IMR-90 (cell line): Measurements from ENCODE around the gene C14orf180. TPM values are rescaled to one million over a fixed set of nuclear protein-coding genes. Genes with fewer than 3 reads are reported as not detected.

Experiments used
- ATAC-seq: fragments of 200-7000 bp; cut with Tn5 transposase; 2 replicates; pipeline ENCODE4 v1.9.1; 2020; ENCODE audit warnings: low read depth, mild to moderate bottlenecking, moderate library complexity
- BruUV-seq: library from RNA; stranded (reverse); fragments of 400-500 nt; replicated peaks from 2 replicates; lab custom pipeline; 2021; lab: Mats Ljungman, UMichigan
- CTCF ChIA-PET: fragments of 300-600 bp; formaldehyde crosslinking; extraction: SDS; loops from one replicate; lab custom pipeline; 2021; ENCODE audit warnings: antibody characterized with exemption; lab: Yijun Ruan, JAX
- POLR2A ChIA-PET: fragments of 300-600 bp; sonication (Branson Sonifier 250); formaldehyde crosslinking; loops from one replicate; lab custom pipeline; 2022; ENCODE audit warnings: antibody characterized with exemption; ENCODE audit not compliant: unreplicated experiment; lab: Charles Lee
- DNase-seq: peaks from one replicate; pipeline ENCODE4 v3.0.0; 2013
- H2AFZ ChIP-seq: replicated peaks from 2 replicates; pipeline ENCODE3; 2013; ENCODE audit warnings: low read length, mild to moderate bottlenecking; ENCODE audit not compliant: poor library complexity
- H2AK5ac ChIP-seq: 2 replicates; pipeline ENCODE4 v1.6.1; 2013; ENCODE audit warnings: low read depth, low read length, inconsistent platforms
- H2AK9ac ChIP-seq: replicated peaks from 2 replicates; pipeline ENCODE3; 2013; ENCODE audit warnings: mild to moderate bottlenecking, low read depth, low read length, moderate library complexity; ENCODE audit not compliant: poor library complexity
- H2BK120ac ChIP-seq: 2 replicates; pipeline ENCODE4 v1.6.1; 2013; ENCODE audit warnings: low read depth, low read length, inconsistent platforms
- H2BK15ac ChIP-seq: 3 replicates; pipeline ENCODE4 v1.6.1; 2013; ENCODE audit warnings: low read depth, low read length, inconsistent platforms
- H2BK20ac ChIP-seq: 2 replicates; pipeline ENCODE4 v1.6.1; 2013; ENCODE audit warnings: low read depth, mild to moderate bottlenecking, inconsistent platforms, low read length, moderate library complexity
- H2BK5ac ChIP-seq: 2 replicates; pipeline ENCODE4 v1.6.1; 2013; ENCODE audit warnings: mild to moderate bottlenecking, low read depth, low read length, inconsistent platforms; ENCODE audit not compliant: poor library complexity, severe bottlenecking
- H3K14ac ChIP-seq: replicated peaks from 2 replicates; pipeline ENCODE4 v1.6.1; 2013; ENCODE audit warnings: low read depth, low read length, inconsistent platforms
- H3K18ac ChIP-seq: 2 replicates; pipeline ENCODE4 v1.6.1; 2013; ENCODE audit warnings: low read depth, low read length, control low read depth
- H3K23ac ChIP-seq: 2 replicates; pipeline ENCODE4 v1.6.1; 2013; ENCODE audit warnings: low read depth, low read length, inconsistent platforms
- H3K27ac ChIP-seq: 2 replicates; pipeline ENCODE4 v1.5.1; 2013; ENCODE audit warnings: mild to moderate bottlenecking, control low read depth, low read length; ENCODE audit not compliant: insufficient read depth
- H3K27me3 ChIP-seq: 2 replicates; pipeline ENCODE4 v1.6.1; 2013; ENCODE audit warnings: low read length; ENCODE audit not compliant: control insufficient read depth, insufficient read depth
- H3K36me3 ChIP-seq: 2 replicates; pipeline ENCODE4 v1.6.1; 2013; ENCODE audit warnings: low read length, mixed read lengths; ENCODE audit not compliant: control insufficient read depth, insufficient read depth
- H3K4ac ChIP-seq: 2 replicates; pipeline ENCODE4 v1.6.1; 2013; ENCODE audit warnings: low read depth, low read length, inconsistent platforms
- H3K4me1 ChIP-seq: 2 replicates; pipeline ENCODE4 v1.6.1; 2013; ENCODE audit warnings: low read length, mixed read lengths; ENCODE audit not compliant: control insufficient read depth, insufficient read depth
- H3K4me2 ChIP-seq: 2 replicates; pipeline ENCODE4 v1.6.1; 2013; ENCODE audit warnings: low read depth, mild to moderate bottlenecking, control low read depth, low read length, moderate library complexity
- H3K4me3 ChIP-seq: 2 replicates; pipeline ENCODE4 v1.5.1; 2013; ENCODE audit warnings: low read depth, mild to moderate bottlenecking, control low read depth, low read length, moderate library complexity; ENCODE audit not compliant: insufficient read depth
- H3K56ac ChIP-seq: 2 replicates; pipeline ENCODE4 v1.6.1; 2013; ENCODE audit warnings: low read length, inconsistent platforms; ENCODE audit not compliant: insufficient read depth; ENCODE audit errors: extremely low read depth
- H3K79me1 ChIP-seq, 2 experiments: 2 replicates each; pipeline ENCODE4 v1.6.1; 2013; ENCODE audit warnings: low read length in 2 of 2, inconsistent platforms in 1 of 2, low read depth in 1 of 2
- H3K9ac ChIP-seq: 2 replicates; pipeline ENCODE4 v1.6.1; 2013; ENCODE audit warnings: low read depth, low read length, control low read depth
- H3K9me1 ChIP-seq: 2 replicates; pipeline ENCODE4 v1.6.1; 2013; ENCODE audit warnings: low read length, inconsistent platforms; ENCODE audit not compliant: insufficient read depth
- H3K9me3 ChIP-seq: 2 replicates; pipeline ENCODE4 v1.6.1; 2013; ENCODE audit warnings: low read length; ENCODE audit not compliant: control insufficient read depth, insufficient read depth
- H4K20me1 ChIP-seq: 2 replicates; pipeline ENCODE4 v1.6.1; 2013; ENCODE audit warnings: low read length, inconsistent platforms; ENCODE audit not compliant: insufficient read depth
- H4K5ac ChIP-seq: 2 replicates; pipeline ENCODE4 v1.6.1; 2013; ENCODE audit warnings: mild to moderate bottlenecking, low read depth, low read length, control low read depth
- H4K8ac ChIP-seq, 2 experiments: 2 replicates each; pipeline ENCODE4 v1.6.1; 2013; ENCODE audit warnings: low read depth in 2 of 2, low read length in 2 of 2, control low read depth in 1 of 2, inconsistent platforms in 1 of 2
- H4K91ac ChIP-seq: 2 replicates; pipeline ENCODE4 v1.6.1; 2013; ENCODE audit warnings: low read depth, low read length, inconsistent platforms; ENCODE audit not compliant: insufficient read depth
- CEBPB ChIP-seq: IDR thresholded peaks from 2 replicates; pipeline ENCODE4 v1.6.1; 2012; ENCODE audit warnings: low read depth, low read length, improper control_type of control experiment
- CHD1 ChIP-seq: IDR thresholded peaks from 2 replicates; pipeline ENCODE4 v1.6.1; 2012; ENCODE audit warnings: low read depth, low read length, improper control_type of control experiment
- CTCF ChIP-seq: conservative IDR thresholded peaks from 2 replicates; pipeline ENCODE4 v1.5.1; 2012; ENCODE audit warnings: mild to moderate bottlenecking, low read depth, low read length, improper control_type of control experiment
- ELK1 ChIP-seq: fragments of 150-350 bp; IDR thresholded peaks from 2 replicates; pipeline ENCODE4 v1.6.1; 2016; ENCODE audit warnings: low read depth, mild to moderate bottlenecking, low read length, moderate library complexity, borderline replicate concordance
- FOS ChIP-seq: fragments of 150-350 bp; IDR thresholded peaks from 2 replicates; pipeline ENCODE4 v1.6.1; 2016; ENCODE audit warnings: low read depth, low read length
- MAFK ChIP-seq: IDR thresholded peaks from 2 replicates; pipeline ENCODE4 v1.6.1; 2012; ENCODE audit warnings: low read depth, low read length, improper control_type of control experiment
- MAZ ChIP-seq: IDR thresholded peaks from 2 replicates; pipeline ENCODE4 v1.6.1; 2012; ENCODE audit warnings: low read depth, mild to moderate bottlenecking, low read length, improper control_type of control experiment, moderate library complexity, borderline replicate concordance
- NFE2L2 ChIP-seq: fragments of 150-350 bp; IDR thresholded peaks from 2 replicates; pipeline ENCODE4 v1.6.1; 2016; ENCODE audit warnings: low read depth, mild to moderate bottlenecking, low read length
- POLR2A ChIP-seq: IDR thresholded peaks from 2 replicates; pipeline ENCODE4 v1.6.1; 2012; ENCODE audit warnings: mild to moderate bottlenecking, low read depth, low read length
- RAD21 ChIP-seq: IDR thresholded peaks from 2 replicates; pipeline ENCODE4 v1.6.1; 2012; ENCODE audit warnings: low read length, improper control_type of control experiment
- RCOR1 ChIP-seq: IDR thresholded peaks from 2 replicates; pipeline ENCODE4 v1.6.1; 2012; ENCODE audit warnings: mild to moderate bottlenecking, low read length, improper control_type of control experiment; ENCODE audit not compliant: insufficient replicate concordance
- RFX5 ChIP-seq: IDR thresholded peaks from 2 replicates; pipeline ENCODE4 v1.8.0; 2012; ENCODE audit warnings: low read depth, mild to moderate bottlenecking, low read length, moderate library complexity
- SMC3 ChIP-seq: fragments of 150-350 bp; IDR thresholded peaks from 2 replicates; pipeline ENCODE4 v1.6.1; 2016; ENCODE audit warnings: low read depth, mild to moderate bottlenecking, antibody characterized with exemption, low read length, moderate library complexity
- WGBS, 2 experiments: methylation state at CpG; one replicate each; pipeline versions ENCODE4 v1.1.5 to v1.1.7; 2013; ENCODE audit warnings: missing lambda C conversion rate in 2 of 2; ENCODE audit not compliant: insufficient read length in 1 of 2; ENCODE audit errors: extremely low coverage in 2 of 2; 5-methylcytosine and 5-hydroxymethylcytosine counted together
- dilution Hi-C: fragments of 300-500 bp; cut with HindIII; formaldehyde crosslinking; loops from one replicate; pipeline ENCODE4 v1.14.3; 2018; ENCODE audit warnings: low sequenced_read_pairs; ENCODE audit not compliant: unreplicated experiment
- in situ Hi-C: fragments of 300-500 bp; cut with MboI; formaldehyde crosslinking; loops from 3 replicates; pipeline ENCODE4 v1.14.3; 2019; ENCODE audit warnings: low sequenced_read_pairs, inconsistent platforms, mixed read lengths
- intact Hi-C: fragments of 100-400 bp; cut with micrococcal nuclease; formaldehyde crosslinking; loops from 2 replicates; pipeline ENCODE4 v1.10.0; 2022
- polyA plus RNA-seq, 3 experiments: library from polyadenylated mRNA; depleted of rRNA; stranded (reverse); fragments of >200 nt; gene quantifications; 2 replicates each; pipeline ENCODE4 v1.2.3, GENCODE V29; 2012; ENCODE audit warnings: low replicate concordance in 1 of 3
- total RNA-seq: library from RNA; depleted of rRNA; stranded (reverse); fragments of >200 nt; gene quantifications from 2 replicates; pipeline ENCODE4 v1.2.3, GENCODE V29; 2012
- TF ChIP-seq, protein P1 (sequence below): fragments of 150-350 bp; IDR thresholded peaks from 2 replicates; pipeline ENCODE4 v1.6.1; 2017; ENCODE audit warnings: mild to moderate bottlenecking, antibody characterized with exemption, low read length, low read depth

The C14orf180 gene
- total and polyA plus RNA-seq, 2 of the 4 experiments (the other 2 are of a cell fraction): not detected

- Histone ChIP-seq H2BK5ac (no peak overlapping the region), H3K4me2 (no peak overlapping the region), H4K8ac (no peak overlapping the region), H3K9me3 (no peaks in the 10 kb centered on the region), H3K4ac (no peak overlapping the region), H2AK5ac (no peak overlapping the region), H2BK20ac (no peak overlapping the region), H2AFZ (no peak overlapping the region), H3K14ac (no peak overlapping the region), H4K5ac (no peak overlapping the region), H3K23ac (no peak overlapping the region), H3K9me1 (no peaks in the 10 kb centered on the region), H3K4me3 (no peak overlapping the region), H4K20me1 (no peaks in the 10 kb centered on the region), H2AK9ac (no peak overlapping the region), H3K4me1 (no peaks in the 10 kb centered on the region), H3K79me1 (no peaks in the 10 kb centered on the region), H2BK15ac (no peak overlapping the region), H3K18ac (no peak overlapping the region), H4K91ac (no peak overlapping the region), H3K9ac (no peak overlapping the region), H3K27me3 (peaks cover 13% of the 10 kb centered on the region; the same call in 1 of the 2 replicates), H3K36me3 (no peaks in the 10 kb centered on the region), H3K27ac (no peak overlapping the region), H2BK120ac (no peak overlapping the region), H3K56ac (no peak overlapping the region)
- ATAC-seq (peak; percentile 35; the same call in 1 of the 2 replicates), DNase-seq (no peak)
- ChIA-PET CTCF (no interaction called here), POLR2A (no interaction called here)
- in situ Hi-C loops: no loop called here
- TF ChIP-seq RFX5: no peak
- TF ChIP-seq NFE2L2: no peak
- no peak for TF ChIP-seq RAD21
- TF ChIP-seq CEBPB: no peak
- no peak for TF ChIP-seq FOS
- TF ChIP-seq, protein P1, sequence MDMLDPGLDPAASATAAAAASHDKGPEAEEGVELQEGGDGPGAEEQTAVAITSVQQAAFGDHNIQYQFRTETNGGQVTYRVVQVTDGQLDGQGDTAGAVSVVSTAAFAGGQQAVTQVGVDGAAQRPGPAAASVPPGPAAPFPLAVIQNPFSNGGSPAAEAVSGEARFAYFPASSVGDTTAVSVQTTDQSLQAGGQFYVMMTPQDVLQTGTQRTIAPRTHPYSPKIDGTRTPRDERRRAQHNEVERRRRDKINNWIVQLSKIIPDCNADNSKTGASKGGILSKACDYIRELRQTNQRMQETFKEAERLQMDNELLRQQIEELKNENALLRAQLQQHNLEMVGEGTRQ: no peak
- TF ChIP-seq RCOR1: no peak
- TF ChIP-seq POLR2A: no peak
- TF ChIP-seq MAFK: no peak
- no peak for TF ChIP-seq MAZ
- TF ChIP-seq SMC3: no peak
- no peak for TF ChIP-seq CHD1
- no peak for TF ChIP-seq CTCF
- no peak for TF ChIP-seq ELK1
- dilution Hi-C loops: no loop called here
- BruUV-seq: no TSS peak
- intact Hi-C loops: no loop called here
- 55% methylated on average over 13 of the region's 24 CpGs; no CpG with 5 or more reads in 1 of the 2 experiments for WGBS, 2 experiments
Measured at GRCh38 chr14:104585966-104586697, 6.6 kb downstream of the C14orf180 start.
